GM12801 (cell line): Measurements from ENCODE around the gene NDUFA1.

ENCODE experiments used
- CTCF ChIP-seq: IDR thresholded peaks from one replicate; pipeline ENCODE4 v1.5.1; 2011; ENCODE audit warnings: control low read depth; ENCODE audit not compliant: insufficient read length; ENCODE audit errors: extremely low read depth

NDUFA1 gene

GRCh38 chrX:119871599-119872395 lies at the start of gene NDUFA1, which contains the start of gene RNF113A:
NDUFA1 (plus strand) TSS chrX:119871832; CDS start chrX:119871912, 80 bp downstream.
RNF113A (minus strand) TSS chrX:119871733; CDS start chrX:119871613, 120 bp downstream.
- no peak for TF ChIP-seq CTCF

GRCh38 chrX:119826399-119826959 lies 45.2 kb upstream of the NDUFA1 start:
- no peak for TF ChIP-seq CTCF

- no peak for TF ChIP-seq CTCF
Measured at GRCh38 chrX:119828446-119828845, 43.2 kb upstream of the NDUFA1 start.

- no peak for TF ChIP-seq CTCF
Measured at GRCh38 chrX:119833905-119834304, 37.7 kb upstream of the NDUFA1 start.

- TF ChIP-seq CTCF, result no peak
Measured at GRCh38 chrX:119852382-119853353, 19.0 kb upstream of the NDUFA1 start, which contains the start of gene UPF3B. UPF3B (minus strand) TSS chrX:119852963; CDS start chrX:119852928, 35 bp downstream.

- TF ChIP-seq CTCF, result no peak
Measured at GRCh38 chrX:119853444-119853843, 18.2 kb upstream of the NDUFA1 start.
